Measurements from ENCODE around the gene HMOX1. TPM values are rescaled to one million over a fixed set of nuclear protein-coding genes. Genes with fewer than 3 reads are reported as not detected.

HMOX1 gene
- total and polyA plus RNA-seq, 2 of the 8 experiments (the other 6 are each of a cell fraction or from before 2014, with no cell fraction given), result 25.0 to 41.6 TPM

GRCh38 chr22:35376728-35377472 lies 4.0 kb upstream of the HMOX1 start (continued):
- TF ChIP-seq CHD7 (IDR thresholded peaks at IDR 0.05; ENCODE audit: insufficient replicate concordance, low read length), result no peak
- no peak for TF ChIP-seq EZH2 (IDR thresholded peaks at IDR 0.05; ENCODE audit: low read depth, low read length, severe bottlenecking)
- TF ChIP-seq GABPA (IDR thresholded peaks at IDR 0.05; ENCODE audit: borderline replicate concordance, insufficient read depth, low read length), result no peak
- peak; percentile 51 for TF ChIP-seq CREB1 (IDR thresholded peaks at IDR 0.05)
- TF ChIP-seq NRF1 (IDR thresholded peaks at IDR 0.05; ENCODE audit: low read depth, low read length), result no peak
- TF ChIP-seq CTBP2 (IDR thresholded peaks at IDR 0.05; ENCODE audit: borderline replicate concordance, insufficient read depth, insufficient read length, low read length), result no peak
- peak; percentile 98 for TF ChIP-seq MAX (IDR thresholded peaks at IDR 0.05)
- TF ChIP-seq TCF12 (IDR thresholded peaks at IDR 0.05; ENCODE audit: low read depth, low read length), result peak; percentile 95
- peak; percentile 77; the same call in 1 of the 2 replicates for TF ChIP-seq SP1 (IDR thresholded peaks at IDR 0.05; ENCODE audit: low read depth, low read length)
- TF ChIP-seq RBBP5 (IDR thresholded peaks at IDR 0.05; ENCODE audit: borderline replicate concordance, low read depth, low read length), result no peak
